ENCODE data around the gene SEC23IP.

The SEC23IP gene

DNA sequence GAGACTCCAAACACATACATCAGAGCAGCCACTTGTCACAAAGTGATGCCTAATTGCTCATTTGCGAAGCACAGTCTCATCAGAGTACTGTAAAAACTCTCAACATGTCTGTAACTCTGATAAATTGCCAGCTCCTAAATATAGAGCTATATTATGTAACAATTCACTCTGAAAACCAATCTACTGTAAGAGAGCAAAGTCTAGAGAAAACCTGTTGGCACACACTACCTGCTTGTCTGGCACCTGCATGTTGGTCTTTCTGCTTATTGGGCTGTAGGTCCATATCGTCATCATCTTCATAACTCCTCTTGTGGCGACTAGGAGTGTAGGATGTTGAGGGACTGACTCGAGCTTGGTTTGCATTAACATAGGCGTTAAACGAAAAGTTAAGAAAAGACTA is 39.7 kb upstream of the SEC23IP start:
- Histone ChIP-seq H3K9me3 (ENCODE audit: control insufficient read depth, insufficient read depth, low read depth, low read length) (no peaks in the 10 kb centered on the region), H3K27ac (ENCODE audit: extremely low read depth, low read depth, low read length) (no peak overlapping the region), H3K4me3 (ENCODE audit: low read depth, low read length) (no peak overlapping the region), H3K36me3 (ENCODE audit: control insufficient read depth in 2 of 2, insufficient read depth in 1 of 2, low read length in 2 of 2) (peaks cover 62 to 85% of the 10 kb centered on the region in 2 experiments), H3K4me1 (ENCODE audit: control insufficient read depth, insufficient read depth, low read length) (no peaks in the 10 kb centered on the region)
- ChIA-PET POLR2A (no interaction called here), CTCF (interaction anchor here (3.1 kb wide), 1 partner anchor 102 kb away, joined by 11 read pairs; no protein-coding TSS in a partner anchor)
- no peak for TF ChIP-seq ZNF112 (tag by site-specific recombination; IDR thresholded peaks at IDR 0.05)

DNA sequence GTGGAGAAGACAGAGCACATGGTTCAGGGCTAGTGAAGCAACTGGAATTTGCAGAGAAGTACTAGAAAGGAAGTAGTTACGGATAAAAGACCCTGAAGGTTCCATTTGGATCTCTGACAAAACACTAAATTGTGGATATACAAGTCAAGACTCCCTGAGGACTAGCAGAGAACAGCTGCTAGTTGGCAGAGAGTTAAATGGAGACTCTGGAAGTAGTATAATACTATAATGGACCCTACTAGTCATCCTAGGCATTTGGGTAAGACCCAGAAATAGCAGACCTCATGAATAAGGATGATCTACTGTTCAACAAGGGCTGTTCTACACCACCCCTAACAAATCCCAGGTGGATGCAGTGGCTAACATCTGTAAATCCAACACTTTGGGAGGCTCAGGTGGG is 39.0 kb upstream of the SEC23IP start:
- TF ChIP-seq, protein P1, sequence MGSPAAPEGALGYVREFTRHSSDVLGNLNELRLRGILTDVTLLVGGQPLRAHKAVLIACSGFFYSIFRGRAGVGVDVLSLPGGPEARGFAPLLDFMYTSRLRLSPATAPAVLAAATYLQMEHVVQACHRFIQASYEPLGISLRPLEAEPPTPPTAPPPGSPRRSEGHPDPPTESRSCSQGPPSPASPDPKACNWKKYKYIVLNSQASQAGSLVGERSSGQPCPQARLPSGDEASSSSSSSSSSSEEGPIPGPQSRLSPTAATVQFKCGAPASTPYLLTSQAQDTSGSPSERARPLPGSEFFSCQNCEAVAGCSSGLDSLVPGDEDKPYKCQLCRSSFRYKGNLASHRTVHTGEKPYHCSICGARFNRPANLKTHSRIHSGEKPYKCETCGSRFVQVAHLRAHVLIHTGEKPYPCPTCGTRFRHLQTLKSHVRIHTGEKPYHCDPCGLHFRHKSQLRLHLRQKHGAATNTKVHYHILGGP (tag by site-specific recombination; IDR thresholded peaks at IDR 0.05), result no peak
- TF ChIP-seq ZNF610 (tag by site-specific recombination; IDR thresholded peaks at IDR 0.05; ENCODE audit: borderline replicate concordance), result no peak
- TF ChIP-seq, protein P2, sequence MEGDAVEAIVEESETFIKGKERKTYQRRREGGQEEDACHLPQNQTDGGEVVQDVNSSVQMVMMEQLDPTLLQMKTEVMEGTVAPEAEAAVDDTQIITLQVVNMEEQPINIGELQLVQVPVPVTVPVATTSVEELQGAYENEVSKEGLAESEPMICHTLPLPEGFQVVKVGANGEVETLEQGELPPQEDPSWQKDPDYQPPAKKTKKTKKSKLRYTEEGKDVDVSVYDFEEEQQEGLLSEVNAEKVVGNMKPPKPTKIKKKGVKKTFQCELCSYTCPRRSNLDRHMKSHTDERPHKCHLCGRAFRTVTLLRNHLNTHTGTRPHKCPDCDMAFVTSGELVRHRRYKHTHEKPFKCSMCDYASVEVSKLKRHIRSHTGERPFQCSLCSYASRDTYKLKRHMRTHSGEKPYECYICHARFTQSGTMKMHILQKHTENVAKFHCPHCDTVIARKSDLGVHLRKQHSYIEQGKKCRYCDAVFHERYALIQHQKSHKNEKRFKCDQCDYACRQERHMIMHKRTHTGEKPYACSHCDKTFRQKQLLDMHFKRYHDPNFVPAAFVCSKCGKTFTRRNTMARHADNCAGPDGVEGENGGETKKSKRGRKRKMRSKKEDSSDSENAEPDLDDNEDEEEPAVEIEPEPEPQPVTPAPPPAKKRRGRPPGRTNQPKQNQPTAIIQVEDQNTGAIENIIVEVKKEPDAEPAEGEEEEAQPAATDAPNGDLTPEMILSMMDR (tag by site-specific recombination; IDR thresholded peaks at IDR 0.05), result no peak
- TF ChIP-seq, protein P3, sequence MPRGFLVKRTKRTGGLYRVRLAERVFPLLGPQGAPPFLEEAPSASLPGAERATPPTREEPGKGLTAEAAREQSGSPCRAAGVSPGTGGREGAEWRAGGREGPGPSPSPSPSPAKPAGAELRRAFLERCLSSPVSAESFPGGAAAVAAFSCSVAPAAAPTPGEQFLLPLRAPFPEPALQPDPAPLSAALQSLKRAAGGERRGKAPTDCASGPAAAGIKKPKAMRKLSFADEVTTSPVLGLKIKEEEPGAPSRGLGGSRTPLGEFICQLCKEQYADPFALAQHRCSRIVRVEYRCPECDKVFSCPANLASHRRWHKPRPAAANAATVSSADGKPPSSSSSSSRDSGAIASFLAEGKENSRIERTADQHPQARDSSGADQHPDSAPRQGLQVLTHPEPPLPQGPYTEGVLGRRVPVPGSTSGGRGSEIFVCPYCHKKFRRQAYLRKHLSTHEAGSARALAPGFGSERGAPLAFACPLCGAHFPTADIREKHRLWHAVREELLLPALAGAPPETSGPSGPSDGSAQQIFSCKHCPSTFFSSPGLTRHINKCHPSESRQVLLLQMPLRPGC (tag by site-specific recombination; IDR thresholded peaks at IDR 0.05), result no peak
- TF ChIP-seq BCL11A (tag by site-specific recombination; IDR thresholded peaks at IDR 0.05; ENCODE audit: low read depth), result no peak
- TF ChIP-seq ZNF114 (tag by site-specific recombination; IDR thresholded peaks at IDR 0.05), result no peak
- TF ChIP-seq, protein P4, sequence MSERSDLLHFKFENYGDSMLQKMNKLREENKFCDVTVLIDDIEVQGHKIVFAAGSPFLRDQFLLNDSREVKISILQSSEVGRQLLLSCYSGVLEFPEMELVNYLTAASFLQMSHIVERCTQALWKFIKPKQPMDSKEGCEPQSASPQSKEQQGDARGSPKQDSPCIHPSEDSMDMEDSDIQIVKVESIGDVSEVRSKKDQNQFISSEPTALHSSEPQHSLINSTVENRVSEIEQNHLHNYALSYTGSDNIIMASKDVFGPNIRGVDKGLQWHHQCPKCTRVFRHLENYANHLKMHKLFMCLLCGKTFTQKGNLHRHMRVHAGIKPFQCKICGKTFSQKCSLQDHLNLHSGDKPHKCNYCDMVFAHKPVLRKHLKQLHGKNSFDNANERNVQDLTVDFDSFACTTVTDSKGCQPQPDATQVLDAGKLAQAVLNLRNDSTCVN (tag by site-specific recombination; optimal IDR thresholded peaks at IDR 0.05), result no peak
- no peak for TF ChIP-seq ZNF394 (tag by site-specific recombination; IDR thresholded peaks at IDR 0.05; ENCODE audit: borderline replicate concordance)
- TF ChIP-seq, protein P5, sequence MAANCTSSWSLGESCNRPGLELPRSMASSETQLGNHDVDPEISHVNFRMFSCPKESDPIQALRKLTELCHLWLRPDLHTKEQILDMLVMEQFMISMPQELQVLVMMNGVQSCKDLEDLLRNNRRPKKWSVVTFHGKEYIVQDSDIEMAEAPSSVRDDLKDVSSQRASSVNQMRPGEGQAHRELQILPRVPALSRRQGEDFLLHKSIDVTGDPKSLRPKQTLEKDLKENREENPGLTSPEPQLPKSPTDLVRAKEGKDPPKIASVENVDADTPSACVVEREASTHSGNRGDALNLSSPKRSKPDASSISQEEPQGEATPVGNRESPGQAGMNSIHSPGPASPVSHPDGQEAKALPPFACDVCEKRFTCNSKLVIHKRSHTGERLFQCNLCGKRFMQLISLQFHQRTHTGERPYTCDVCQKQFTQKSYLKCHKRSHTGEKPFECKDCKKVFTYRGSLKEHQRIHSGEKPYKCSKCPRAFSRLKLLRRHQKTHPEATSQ (tag by site-specific recombination; IDR thresholded peaks at IDR 0.05), result no peak
- TF ChIP-seq, protein P6, sequence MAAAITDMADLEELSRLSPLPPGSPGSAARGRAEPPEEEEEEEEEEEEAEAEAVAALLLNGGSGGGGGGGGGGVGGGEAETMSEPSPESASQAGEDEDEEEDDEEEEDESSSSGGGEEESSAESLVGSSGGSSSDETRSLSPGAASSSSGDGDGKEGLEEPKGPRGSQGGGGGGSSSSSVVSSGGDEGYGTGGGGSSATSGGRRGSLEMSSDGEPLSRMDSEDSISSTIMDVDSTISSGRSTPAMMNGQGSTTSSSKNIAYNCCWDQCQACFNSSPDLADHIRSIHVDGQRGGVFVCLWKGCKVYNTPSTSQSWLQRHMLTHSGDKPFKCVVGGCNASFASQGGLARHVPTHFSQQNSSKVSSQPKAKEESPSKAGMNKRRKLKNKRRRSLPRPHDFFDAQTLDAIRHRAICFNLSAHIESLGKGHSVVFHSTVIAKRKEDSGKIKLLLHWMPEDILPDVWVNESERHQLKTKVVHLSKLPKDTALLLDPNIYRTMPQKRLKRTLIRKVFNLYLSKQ (tag by site-specific recombination; IDR thresholded peaks at IDR 0.05; ENCODE audit: borderline replicate concordance), result no peak
- TF ChIP-seq ZNF623 (tag by site-specific recombination; IDR thresholded peaks at IDR 0.05), result no peak
- TF ChIP-seq, protein P7, sequence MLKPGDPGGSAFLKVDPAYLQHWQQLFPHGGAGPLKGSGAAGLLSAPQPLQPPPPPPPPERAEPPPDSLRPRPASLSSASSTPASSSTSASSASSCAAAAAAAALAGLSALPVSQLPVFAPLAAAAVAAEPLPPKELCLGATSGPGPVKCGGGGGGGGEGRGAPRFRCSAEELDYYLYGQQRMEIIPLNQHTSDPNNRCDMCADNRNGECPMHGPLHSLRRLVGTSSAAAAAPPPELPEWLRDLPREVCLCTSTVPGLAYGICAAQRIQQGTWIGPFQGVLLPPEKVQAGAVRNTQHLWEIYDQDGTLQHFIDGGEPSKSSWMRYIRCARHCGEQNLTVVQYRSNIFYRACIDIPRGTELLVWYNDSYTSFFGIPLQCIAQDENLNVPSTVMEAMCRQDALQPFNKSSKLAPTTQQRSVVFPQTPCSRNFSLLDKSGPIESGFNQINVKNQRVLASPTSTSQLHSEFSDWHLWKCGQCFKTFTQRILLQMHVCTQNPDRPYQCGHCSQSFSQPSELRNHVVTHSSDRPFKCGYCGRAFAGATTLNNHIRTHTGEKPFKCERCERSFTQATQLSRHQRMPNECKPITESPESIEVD (tag by site-specific recombination; IDR thresholded peaks at IDR 0.05), result no peak
- TF ChIP-seq ZXDB (tag by site-specific recombination; IDR thresholded peaks at IDR 0.05), result no peak
- no peak for TF ChIP-seq ZFP37 (tag by site-specific recombination; IDR thresholded peaks at IDR 0.05)
- TF ChIP-seq MYNN (tag by site-specific recombination; IDR thresholded peaks at IDR 0.05; ENCODE audit: borderline replicate concordance), result no peak
- ChIA-PET POLR2A (interaction anchor here (0.7 kb wide), 1 partner anchor 128 kb away, joined by 3 read pairs; no protein-coding TSS in a partner anchor), CTCF (interaction anchor here (3.1 kb wide), 1 partner anchor 103 kb away, joined by 11 read pairs; no protein-coding TSS in a partner anchor)
- Histone ChIP-seq H3K27ac (ENCODE audit: extremely low read depth, low read depth, low read length) (no peak overlapping the region), H3K4me3 (ENCODE audit: low read depth, low read length) (no peak overlapping the region), H3K9me3 (ENCODE audit: control insufficient read depth, insufficient read depth, low read depth, low read length) (no peaks in the 10 kb centered on the region), H3K4me1 (ENCODE audit: control insufficient read depth, insufficient read depth, low read length) (no peaks in the 10 kb centered on the region), H3K36me3 (ENCODE audit: control insufficient read depth in 2 of 2, insufficient read depth in 1 of 2, low read length in 2 of 2) (peaks cover 59 to 83% of the 10 kb centered on the region in 2 experiments)
